NB4 (cell line): Measurements from ENCODE around the gene NAV3.
A peak's percentile ranks its signal among the peaks of the same experiment; 100 is the strongest.
"Not testable (repeated sequence)": the region's sequence is repeated elsewhere in the genome, so short reads cannot be mapped to it uniquely, and the experiment has no call there.

Experiments used
- DNase-seq: peaks from one replicate; pipeline ENCODE4 v3.0.0; 2010; ENCODE audit warnings: low read depth
- H3K4me3 ChIP-seq: one replicate; pipeline ENCODE4 v1.5.1; 2011; ENCODE audit warnings: mild to moderate bottlenecking, low read depth, low read length, moderate library complexity
- CTCF ChIP-seq: IDR thresholded peaks from one replicate; pipeline ENCODE4 v1.5.1; 2012; ENCODE audit warnings: low read depth, low read length
- MAX ChIP-seq: IDR thresholded peaks from 2 replicates; pipeline ENCODE4 v1.6.1; 2011; ENCODE audit warnings: low read depth, low read length
- MYC ChIP-seq: IDR thresholded peaks from 2 replicates; pipeline ENCODE4 v1.6.1; 2011; ENCODE audit warnings: low read depth, low read length
- POLR2A ChIP-seq: IDR thresholded peaks from 2 replicates; pipeline ENCODE4 v1.6.1; 2011; ENCODE audit warnings: mild to moderate bottlenecking; ENCODE audit not compliant: insufficient read length; ENCODE audit errors: extremely low read depth

NAV3 gene

GRCh38 chr12:78101113-78101876 is 270.6 kb downstream of the NAV3 start:
- H3K4me3 ChIP-seq = no peak overlapping the region
- no peak for DNase-seq
- TF ChIP-seq POLR2A = no peak
- TF ChIP-seq CTCF = no peak
- TF ChIP-seq MYC = no peak
- TF ChIP-seq MAX = no peak

- no peak for DNase-seq
- TF ChIP-seq POLR2A = no peak
- TF ChIP-seq CTCF = no peak
- no peak for TF ChIP-seq MAX
- TF ChIP-seq MYC = no peak
- H3K4me3 ChIP-seq = no peak overlapping the region
Observed at GRCh38 chr12:78101946-78102635, 271.4 kb downstream of the NAV3 start.

- DNase-seq, H3K4me3 ChIP-seq: not testable (repeated sequence)
Observed at GRCh38 chr12:78102801-78103200, 272.1 kb downstream of the NAV3 start.

GRCh38 chr12:78115889-78116288 is 285.2 kb downstream of the NAV3 start:
- no peak for TF ChIP-seq POLR2A
- TF ChIP-seq CTCF = no peak
- TF ChIP-seq MAX = no peak
- TF ChIP-seq MYC = no peak
- peak; percentile 30 for DNase-seq
- H3K4me3 ChIP-seq = no peak overlapping the region

GRCh38 chr12:78118036-78118435 is 287.3 kb downstream of the NAV3 start:
- H3K4me3 ChIP-seq = no peak overlapping the region
- DNase-seq = peak; percentile 40
- TF ChIP-seq MAX (no peak), CTCF (peak; percentile 26), POLR2A (no peak), MYC (no peak)

- no peak overlapping the region for H3K4me3 ChIP-seq
- DNase-seq = no peak
- TF ChIP-seq MYC (no peak), MAX (no peak), POLR2A (no peak), CTCF (no peak)
Observed at GRCh38 chr12:78118486-78118885, 287.8 kb downstream of the NAV3 start.
